HG02678 (cell line): ENCODE results near the gene POGK.
"Not testable (repeated sequence)": the region's sequence is repeated elsewhere in the genome, so short reads cannot be mapped to it uniquely, and the experiment has no call there.

Source experiments
- ATAC-seq: cut with Tn5 transposase; IDR thresholded peaks from one replicate; pipeline ENCODE4 v1.9.1; 2021; ENCODE audit warnings: mild to moderate bottlenecking, moderate library complexity; ENCODE audit not compliant: unreplicated experiment

POGK gene

GRCh38 chr1:166855558-166855957, 16.3 kb downstream of the POGK start:
- no peak for ATAC-seq

- ATAC-seq, result no peak
Measured at GRCh38 chr1:166857995-166858394, 18.7 kb downstream of the POGK start.

GRCh38 chr1:166858726-166859419, 19.6 kb downstream of the POGK start:
- no peak for ATAC-seq

- ATAC-seq, result peak; percentile 51
Measured at GRCh38 chr1:166859597-166859996, 20.3 kb downstream of the POGK start.

GRCh38 chr1:166865926-166866325, 26.7 kb downstream of the POGK start:
- ATAC-seq, result no peak

GRCh38 chr1:166868639-166869038, 29.4 kb downstream of the POGK start:
- no peak for ATAC-seq

GRCh38 chr1:166869318-166870099, 30.2 kb downstream of the POGK start:
- ATAC-seq, result peak; percentile 52

GRCh38 chr1:166870584-166870983, 31.3 kb downstream of the POGK start:
- ATAC-seq, result no peak

GRCh38 chr1:166874464-166874863, 35.2 kb downstream of the POGK start:
- no peak for ATAC-seq

- no peak for ATAC-seq
Measured at GRCh38 chr1:166875302-166875733, 36.0 kb downstream of the POGK start.

- peak; percentile 85 for ATAC-seq
Measured at GRCh38 chr1:166875734-166876539, 36.7 kb downstream of the POGK start, which contains the start of gene TADA1. Gene TADA1, minus strand, starts transcription at chr1:166876264. Its CDS starts 31 bp downstream, at chr1:166876233.

GRCh38 chr1:166876540-166876838, 37.2 kb downstream of the POGK start:
- peak; percentile 1 for ATAC-seq

GRCh38 chr1:166878173-166878917, 39.1 kb downstream of the POGK start:
- ATAC-seq, result not testable (repeated sequence)

GRCh38 chr1:166882893-166883292, 43.6 kb downstream of the POGK start:
- ATAC-seq, result no peak

GRCh38 chr1:166884040-166884642, 44.9 kb downstream of the POGK start:
- ATAC-seq, result peak; percentile 59

- ATAC-seq, result no peak
Measured at GRCh38 chr1:166884971-166885370, 45.7 kb downstream of the POGK start.

GRCh38 chr1:166888373-166889111, 49.3 kb downstream of the POGK start:
- ATAC-seq, result no peak

- ATAC-seq, result no peak
Measured at GRCh38 chr1:166889776-166890175, 50.5 kb downstream of the POGK start.

- no peak for ATAC-seq
Measured at GRCh38 chr1:166895766-166896165, 56.5 kb downstream of the POGK start.

GRCh38 chr1:166899769-166900168, 60.5 kb downstream of the POGK start:
- no peak for ATAC-seq
